Stimulated activated CD4-positive, alpha-beta T cell treated with anti-CD3 and anti-CD28 coated beads, Interleukin-2, amount 100 ng/mL, for 4 hours (primary cell): Measurements from ENCODE around the gene UBE2G1.
"Not testable (repeated sequence)": the region's sequence is repeated elsewhere in the genome, so short reads cannot be mapped to it uniquely, and the experiment has no call there.

Experiments
- DNase-seq: peaks from one replicate; pipeline ENCODE4 v3.0.0-alpha.2; 2020; ENCODE audit warnings: low read depth

UBE2G1 gene

DNA sequence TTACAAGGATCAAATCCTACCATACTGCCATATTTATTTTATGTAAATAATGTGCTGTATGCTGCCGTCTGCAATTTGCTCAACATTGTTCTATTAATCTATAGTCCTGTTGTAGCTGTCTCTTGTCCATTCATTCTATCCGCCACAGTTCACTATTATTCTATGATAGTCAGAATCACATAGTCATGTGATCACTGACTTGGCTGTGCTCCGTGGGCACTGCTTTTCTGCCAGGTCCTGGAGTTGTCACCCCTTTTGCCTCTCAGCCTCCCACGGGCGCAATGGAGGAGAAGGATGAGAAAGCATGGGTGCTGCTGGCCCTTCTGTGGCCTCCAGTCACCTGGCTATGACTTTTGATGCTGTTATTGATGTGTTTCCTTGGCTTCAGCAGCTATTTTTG is 65.4 kb downstream of the UBE2G1 start:
- no peak for DNase-seq

DNA sequence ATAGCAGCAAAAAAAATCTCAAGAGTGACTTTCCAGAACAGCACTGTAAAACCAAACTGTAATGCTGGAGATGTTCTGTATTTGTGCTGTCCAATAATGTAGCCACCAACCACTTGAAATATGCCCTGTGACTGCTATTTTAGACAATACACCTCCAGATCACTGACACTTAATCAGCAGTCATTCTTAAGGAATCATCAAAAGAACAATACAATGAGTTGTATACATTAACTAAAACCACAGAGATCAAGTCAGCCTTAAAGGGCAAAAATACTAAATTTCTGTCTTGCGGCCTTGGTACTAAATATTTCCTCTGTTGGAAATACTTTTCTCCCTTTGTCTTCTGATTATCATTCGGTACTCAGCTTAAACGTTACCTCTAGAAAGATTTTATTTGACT is 69.1 kb downstream of the UBE2G1 start:
- DNase-seq = no peak

DNA sequence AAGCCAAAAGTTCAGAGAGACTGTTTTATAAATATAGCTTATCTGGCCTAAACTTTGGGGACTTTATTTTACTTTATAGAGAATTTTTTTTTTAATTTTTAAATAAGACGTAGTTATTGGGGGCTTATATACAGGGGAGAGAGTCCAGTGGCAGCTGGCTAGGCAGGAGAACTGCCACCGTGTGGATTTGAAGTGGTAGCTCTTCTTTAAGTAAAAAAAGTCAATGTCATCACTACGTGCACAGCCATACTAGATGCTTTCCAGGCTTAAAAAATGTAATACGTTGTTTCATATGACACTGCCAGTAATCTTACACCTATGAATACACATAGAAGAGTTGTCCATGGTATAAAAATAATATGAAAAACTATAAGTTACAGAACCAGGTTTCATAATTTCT is 70.8 kb downstream of the UBE2G1 start:
- DNase-seq = no peak

DNA sequence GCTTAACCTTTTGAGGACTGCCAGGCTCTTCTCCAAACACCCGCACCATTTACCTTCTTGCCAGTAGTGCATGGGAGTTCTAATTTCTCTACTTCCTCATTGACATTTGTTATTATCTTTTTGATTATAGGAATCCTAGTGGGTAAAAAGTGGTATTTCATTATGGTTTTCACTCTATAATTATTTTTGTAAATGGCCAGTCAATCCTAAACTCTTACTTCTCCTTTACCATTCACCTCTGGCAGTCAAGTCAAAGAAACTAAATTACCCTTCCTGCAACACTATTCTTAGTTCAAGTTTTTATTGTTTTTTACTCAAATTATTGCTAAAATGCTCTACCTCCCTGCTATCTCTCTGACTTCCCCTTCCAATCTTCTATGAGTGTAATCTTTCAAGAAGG is 72.9 kb downstream of the UBE2G1 start:
- no peak for DNase-seq

DNA sequence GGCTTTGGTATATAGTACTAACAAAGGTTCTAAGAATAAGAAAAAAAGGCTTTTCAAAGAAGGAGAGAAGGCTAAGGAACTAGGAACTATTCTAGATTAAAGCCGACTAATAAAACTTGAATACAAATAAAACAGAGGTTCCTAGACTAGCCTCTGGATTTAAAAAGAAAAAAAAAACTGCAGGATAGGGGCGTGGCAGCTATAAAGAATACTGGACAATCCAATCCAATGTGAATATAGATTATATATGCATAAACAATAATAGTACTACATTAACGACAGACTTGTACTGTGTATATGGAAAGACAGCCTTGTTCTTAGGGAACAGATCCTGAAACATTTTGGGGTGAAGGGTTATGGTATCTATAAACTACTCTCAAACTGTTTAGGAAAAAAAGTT is 78.8 kb downstream of the UBE2G1 start:
- no peak for DNase-seq

DNA sequence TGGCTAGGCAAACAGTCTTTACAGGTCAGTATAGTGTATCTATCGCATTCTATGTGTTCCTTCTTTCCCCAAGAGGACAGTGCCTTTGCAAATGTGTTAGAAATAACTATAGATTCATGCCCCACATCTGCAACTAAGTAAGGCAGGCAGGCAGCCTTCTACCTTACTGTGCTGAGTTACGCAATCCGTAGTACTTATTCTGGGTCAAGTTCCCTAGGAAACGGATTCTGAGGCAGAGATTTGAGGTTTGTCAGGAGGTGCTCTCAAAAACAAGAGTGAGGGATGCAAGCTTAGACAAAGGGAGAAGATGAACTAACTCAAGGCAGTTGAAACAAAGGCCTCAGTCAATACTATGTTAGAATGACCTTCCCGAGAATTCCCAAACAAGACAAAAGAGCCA is 90.0 kb downstream of the UBE2G1 start:
- no peak for DNase-seq

DNA sequence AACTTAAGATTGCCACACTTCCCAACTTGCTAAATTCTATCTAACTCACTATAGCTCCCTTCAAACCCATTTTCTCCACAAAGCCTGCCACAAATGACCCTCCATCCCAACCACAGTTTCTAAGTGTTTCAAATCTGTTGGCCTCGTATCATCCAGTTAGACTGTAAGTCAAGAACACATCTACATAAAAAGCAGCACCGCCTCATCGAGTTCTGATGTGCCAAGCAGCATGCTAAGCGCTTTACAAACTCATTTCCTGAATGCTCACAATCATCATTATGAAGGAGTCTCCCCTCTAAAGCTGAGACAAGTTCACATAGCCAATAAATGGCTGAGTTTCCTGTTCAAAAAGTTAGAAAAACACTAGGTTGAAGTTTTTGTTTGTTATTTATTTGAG is 93.5 kb downstream of the UBE2G1 start:
- DNase-seq = no peak

DNA sequence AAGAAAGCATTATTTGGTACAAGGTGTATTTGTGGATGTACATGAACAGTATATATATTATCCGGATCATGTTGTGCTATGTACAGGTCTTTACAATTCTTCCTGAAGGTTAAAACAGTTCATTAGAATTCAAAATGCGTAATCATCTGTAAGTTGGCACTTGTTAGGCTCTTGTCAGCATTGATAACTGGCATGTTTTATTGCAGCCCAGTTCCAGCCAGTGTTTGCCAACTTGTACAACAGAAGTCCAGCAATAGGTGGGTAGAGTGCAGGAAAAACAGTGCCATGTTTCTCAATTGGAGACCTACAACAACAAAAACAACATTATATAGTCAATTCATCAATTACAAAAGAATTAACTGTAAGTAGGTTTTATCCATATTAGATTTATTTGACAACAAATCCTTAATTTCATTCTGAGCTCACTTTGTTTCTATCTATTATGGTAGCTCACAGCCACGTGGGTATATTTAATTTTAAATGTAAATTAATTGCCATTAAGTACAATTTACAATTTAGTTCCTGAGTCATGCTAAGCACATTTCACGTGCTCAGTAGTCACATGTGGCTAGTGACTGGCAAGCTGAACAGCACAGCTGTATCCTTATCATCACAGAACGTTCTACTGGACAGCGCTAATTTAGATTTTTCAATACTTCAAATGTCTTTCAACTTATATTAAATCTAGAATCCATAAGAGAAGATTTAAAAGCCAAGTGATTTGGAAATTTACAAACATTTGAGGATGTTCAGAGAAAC is 94.1 kb downstream of the UBE2G1 start:
- DNase-seq = no peak

DNA sequence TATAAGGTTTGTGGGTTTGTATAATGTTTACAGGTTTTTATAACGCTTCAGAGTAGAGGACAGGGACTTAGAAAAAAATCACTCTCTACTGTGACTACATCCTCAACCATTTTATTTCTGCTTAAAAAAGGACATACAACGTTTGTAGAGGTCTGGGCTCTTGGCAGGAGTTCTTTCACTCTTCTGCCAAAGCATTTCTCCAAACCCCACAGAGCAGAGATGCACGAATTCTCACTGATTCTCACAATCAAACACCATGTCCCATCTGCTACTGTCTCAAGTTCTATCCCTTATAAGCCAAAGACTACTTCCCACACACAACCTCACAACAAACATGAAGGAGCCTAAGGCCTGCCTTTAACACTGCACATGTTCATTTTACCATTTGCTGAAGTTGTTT is 95.7 kb downstream of the UBE2G1 start:
- no peak for DNase-seq

DNA sequence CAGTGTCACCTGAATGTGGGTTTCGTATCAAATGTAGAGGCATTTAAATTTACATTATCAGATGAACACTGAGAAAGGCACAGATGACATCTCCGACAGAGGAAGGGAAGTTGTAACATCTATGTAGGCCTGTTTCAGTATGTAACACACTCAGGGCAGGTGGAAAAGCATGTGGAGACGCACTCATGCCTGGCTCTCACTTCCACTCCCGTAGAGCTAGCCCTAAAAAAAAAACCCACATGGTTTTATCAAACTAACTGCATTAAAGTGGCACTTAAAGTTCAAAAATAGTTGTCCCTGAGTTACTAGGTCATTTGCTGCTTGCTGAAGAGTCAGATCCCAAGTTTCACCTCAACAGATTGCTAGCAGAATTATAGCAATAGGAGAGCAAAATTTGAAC is 96.6 kb downstream of the UBE2G1 start:
- DNase-seq = no peak

DNA sequence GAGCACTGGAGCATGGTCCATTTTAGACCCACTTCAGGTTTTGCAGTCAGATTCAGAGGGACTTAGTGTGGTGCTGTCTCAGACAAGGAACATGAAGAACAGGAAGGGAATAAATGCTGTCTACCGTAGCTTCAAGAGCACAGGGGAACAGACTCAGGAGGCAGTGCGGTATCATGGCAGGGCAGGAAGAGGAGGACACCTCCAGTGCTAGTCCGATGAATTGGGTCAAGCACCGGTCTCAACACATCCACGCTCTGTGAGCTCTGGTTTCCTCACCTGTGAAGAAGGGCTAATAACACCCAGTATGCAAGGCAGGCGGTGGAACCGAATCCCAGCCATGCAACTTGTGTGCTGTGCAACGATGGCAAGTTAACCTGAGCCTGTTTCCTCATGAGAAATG is 99.1 kb downstream of the UBE2G1 start:
- no peak for DNase-seq

DNA sequence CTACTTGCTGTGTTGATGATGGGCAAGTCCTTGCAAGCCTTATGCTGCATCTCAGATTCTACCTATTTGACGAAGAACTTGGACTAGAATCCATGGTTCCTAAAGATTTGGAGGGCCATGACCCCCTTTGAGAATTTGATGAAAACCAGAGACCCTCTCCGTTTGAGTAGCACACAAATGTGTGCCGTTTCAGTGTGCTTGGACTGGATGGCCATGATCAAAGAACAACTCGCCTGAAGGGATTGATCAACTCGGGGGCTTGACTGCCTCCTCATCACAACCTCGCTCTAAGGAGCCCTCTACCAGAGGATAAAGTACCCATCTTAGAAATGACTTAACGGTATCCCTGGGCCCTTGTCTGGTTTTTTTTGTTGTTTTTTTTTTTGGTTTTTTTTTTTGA is 99.9 kb downstream of the UBE2G1 start:
- DNase-seq = no peak

DNA sequence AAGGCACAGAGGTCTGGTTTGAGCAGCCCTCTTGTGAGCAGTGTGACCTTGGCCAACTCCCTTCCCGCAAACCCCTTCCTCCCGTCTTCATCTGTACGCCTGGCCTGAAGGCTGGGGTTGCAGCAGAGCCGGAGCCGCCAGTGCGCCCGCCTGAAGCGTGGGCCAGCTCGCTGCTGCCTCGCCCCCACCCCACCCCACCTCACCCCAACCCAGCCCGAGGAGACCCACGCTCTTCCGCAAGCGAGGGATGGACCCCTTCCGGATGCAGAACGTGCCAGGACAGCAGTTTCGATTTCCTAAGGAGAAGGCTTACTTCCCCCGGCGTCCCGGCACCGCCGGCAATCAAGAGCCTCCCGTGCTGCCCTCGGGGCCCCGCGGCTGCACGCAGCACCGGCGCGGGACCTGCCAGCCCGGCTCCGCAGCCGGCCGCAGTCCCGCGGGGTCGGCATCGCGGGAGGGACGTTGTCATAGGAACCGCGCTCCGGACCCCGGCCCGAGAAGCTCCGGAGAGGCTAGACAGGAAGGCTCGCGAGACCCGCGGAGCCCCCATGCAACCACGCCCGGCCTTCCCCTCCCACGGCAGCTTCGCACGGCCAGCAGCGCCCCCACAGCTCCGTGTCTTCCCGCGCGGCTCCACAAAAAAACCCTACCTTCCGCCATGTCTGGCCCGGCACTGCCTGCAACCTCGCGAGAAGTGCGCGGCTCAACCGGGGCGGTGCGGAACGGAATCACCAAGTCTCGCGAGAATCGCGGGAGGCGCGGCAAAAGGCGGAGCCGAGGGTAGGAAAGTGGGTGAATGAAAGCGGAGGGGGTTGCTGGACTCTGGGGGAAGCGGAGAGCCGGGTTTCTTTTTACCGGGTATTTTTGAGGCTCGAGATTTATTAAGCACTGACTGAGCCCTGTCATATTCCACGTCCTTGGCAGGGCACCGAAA is 102.9 kb downstream of the UBE2G1 start, which contains the start of gene ANKFY1:
ANKFY1 (minus strand) TSS at position 698 of the 934 bp plus-strand sequence; CDS start at position 660, 38 bp downstream.
- DNase-seq = peak; percentile 96

DNA sequence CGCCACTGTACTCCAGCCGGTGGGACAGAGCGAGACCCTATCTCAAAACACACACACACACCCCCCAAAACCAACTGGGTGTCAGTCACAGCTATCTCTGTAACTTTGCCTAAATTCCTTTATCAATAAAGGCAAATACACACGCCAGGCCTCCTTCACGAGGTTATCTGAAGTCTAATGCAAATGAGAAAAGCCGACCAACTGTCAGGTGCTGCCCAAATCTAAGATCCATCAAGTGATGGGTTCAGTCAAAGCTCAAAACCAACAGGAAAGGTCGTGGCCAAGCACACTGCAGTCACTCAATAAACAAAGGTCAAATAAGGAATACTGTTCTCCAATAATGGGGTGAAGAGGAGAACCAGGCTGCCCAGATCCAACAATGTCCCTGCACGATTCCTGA is 103.8 kb downstream of the UBE2G1 start:
- DNase-seq = no peak

DNA sequence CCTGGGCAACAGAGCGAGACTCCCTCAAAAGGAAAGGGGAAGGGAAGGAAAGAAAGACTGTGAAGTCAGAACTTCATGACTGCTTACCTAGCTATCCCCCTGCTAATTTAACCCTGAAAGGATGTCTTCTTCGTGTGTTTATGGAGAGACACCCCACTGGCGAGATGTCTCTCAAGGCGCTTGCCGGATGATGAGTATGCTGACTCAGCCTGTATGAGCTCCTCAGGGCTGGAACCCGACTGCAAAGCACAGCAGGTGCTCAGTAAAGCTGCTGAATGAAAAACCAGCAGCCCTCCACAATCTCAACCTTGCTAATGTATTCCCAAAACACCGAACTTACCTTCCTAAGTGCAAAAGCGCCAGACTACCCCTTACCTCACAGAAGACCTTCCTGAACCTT is 105.0 kb downstream of the UBE2G1 start:
- no peak for DNase-seq

DNA sequence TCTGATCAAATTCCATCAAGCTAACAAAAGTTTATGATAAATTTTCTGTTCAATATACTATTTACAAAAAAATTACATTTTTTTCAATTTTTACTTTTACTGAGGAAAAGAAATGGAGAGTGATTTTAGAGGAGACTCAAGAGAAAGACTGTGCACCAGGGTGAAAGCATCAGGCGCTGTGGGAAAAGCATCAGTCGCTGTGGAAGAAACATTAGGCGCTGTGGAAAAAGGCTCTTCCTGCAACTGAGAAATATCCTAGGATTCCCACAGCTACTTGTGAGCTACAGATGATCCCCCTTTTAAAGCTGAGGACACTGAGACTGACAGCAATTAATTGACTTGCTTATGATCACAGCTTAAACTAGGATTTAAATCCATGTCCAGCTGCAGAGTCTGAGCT is 107.6 kb downstream of the UBE2G1 start:
- DNase-seq = no peak

DNA sequence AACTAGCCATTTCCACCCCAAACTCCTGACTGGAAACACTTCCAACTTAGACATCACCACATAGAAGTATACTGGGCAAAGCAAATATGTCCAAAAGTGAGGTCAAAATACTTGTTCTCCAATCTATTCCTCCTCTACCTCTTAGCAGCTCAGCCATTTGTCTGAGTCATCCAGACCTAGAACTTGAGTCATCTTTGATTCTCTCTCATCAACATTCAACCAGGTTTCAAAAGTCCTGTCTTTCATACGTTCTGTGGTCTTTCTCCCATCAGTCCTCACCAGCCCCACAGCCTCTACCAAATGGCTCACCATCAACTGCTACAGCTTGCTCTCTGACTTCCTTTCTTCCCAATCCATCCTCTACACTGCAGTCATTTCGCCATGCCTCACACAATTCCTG is 109.5 kb downstream of the UBE2G1 start:
- no peak for DNase-seq

DNA sequence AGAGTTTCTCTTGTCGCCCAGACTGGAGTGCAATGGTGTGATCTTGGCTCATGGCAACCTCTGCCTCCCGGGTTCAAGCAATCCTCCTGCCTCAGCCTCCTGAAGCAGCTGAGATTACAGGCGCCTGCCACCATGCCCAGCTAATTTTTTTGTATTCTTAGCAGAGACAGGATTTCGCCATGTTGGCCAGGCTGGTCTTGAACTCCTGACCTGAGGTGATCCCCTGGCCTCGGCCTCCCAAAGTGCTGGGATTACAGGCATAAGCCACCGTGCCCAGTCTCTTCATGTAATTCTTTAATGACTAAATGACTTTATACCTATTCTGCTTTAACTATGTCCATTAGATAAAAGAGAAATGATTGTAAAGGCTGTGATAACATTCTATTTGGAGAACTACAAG is 111.2 kb downstream of the UBE2G1 start:
- DNase-seq = not testable (repeated sequence)

DNA sequence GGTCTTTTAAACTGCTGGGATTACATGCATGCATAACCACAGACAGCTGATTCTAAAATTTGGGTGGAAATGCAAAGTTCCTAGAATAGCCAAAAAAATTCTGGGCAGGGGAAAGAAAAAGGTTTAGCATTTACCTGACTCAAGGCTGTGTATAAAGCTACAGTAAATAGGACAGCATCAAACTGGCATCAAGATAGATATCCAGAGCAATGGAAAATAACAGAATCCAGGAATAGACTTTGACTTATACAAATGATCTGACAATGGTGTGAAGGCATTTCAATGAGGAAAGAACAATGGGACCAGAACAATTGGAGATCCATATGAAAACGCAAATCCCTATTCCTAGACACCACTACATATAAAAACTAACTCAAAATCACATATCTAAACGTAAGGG is 115.6 kb downstream of the UBE2G1 start:
- DNase-seq = no peak

DNA sequence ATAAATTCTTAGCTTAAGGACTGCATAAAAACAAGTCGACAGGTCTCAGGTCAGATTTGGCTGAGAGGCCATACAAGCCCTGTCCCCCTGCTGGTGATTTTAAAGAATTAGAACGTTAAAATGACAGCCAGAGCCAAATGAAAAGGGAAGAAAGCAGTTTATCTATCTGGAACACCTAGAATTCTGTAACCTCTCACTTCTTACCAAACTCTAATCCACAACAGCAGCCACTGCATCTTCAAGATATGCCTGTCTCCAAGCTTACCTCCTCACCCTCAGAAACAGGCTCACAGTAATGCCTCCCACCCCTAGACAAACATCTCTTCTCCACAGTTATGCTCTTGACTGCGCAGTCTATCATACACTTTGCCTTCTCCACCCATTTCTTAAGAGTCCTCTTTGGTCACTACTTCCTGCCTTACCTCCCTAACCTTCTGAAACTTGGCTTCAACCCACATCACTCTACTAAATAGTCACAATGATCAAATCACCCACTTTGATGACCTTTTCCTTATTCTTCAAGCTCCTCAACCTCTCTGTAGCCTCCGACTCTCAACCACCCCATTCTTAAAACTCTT is 116.9 kb downstream of the UBE2G1 start:
- no peak for DNase-seq

DNA sequence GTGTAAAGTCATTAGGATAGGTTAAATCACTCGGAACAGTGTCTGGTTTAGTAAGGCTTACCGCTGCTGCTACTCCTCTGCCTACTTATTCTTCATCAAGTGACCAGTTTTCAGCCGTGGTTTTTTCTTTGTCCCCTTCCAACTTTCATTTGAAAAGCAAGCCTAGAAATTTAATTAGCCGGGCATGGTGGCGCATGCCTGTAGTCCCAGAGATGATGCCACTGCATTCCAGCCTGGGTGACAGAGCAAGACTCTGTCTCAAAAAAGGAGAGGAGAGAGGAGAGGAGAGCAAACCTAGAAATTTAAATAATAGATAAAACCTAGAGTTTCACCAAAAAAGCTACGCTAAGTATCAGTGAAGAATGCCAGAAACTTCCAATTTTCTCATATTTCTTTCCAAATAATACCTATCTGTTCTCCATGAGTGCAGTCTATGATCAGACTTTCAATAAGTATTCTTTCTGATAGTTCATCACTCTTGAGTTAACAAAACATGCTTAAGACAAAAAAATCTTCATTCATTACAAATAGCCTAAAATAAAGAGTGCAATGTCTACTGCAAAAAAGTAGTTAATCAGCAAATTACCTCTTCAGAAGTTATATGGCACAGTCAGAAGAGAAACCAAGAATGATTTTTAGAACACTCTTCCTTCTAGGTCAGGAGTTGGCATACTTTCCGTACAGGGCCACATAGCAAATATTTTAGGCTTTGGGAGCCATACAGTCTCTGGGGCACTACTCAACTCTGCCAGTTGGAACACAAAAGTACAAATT is 117.8 kb downstream of the UBE2G1 start:
- DNase-seq = no peak

DNA sequence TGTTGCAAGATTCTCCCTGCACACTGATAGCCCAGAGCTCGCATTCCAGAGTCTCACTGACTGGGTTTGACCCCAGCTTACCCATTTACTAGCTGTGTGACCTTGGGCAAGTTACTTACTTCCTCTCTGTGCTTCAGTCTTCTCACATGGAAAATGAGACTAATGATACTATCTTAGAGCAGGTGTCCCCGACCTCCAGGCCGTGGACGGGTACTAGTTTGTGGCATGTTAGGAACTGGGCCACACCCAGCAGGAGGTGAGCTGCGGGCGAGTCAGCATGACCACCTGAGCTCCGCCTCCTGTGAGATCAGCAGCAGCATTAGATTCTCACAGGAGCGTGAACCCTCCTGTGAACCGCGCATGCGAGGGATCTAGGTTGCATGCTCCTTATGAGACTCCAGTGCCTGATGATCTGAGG is 118.5 kb downstream of the UBE2G1 start:
- DNase-seq = no peak
